Measurements from ENCODE around the gene COQ9. TPM values are rescaled to one million over a fixed set of nuclear protein-coding genes. Genes with fewer than 3 reads are reported as not detected.
A peak's percentile ranks its signal among the peaks of the same experiment; 100 is the strongest.

COQ9 gene
- total RNA-seq, 1 donor from 2014 or later, result 34.1 TPM

DNA sequence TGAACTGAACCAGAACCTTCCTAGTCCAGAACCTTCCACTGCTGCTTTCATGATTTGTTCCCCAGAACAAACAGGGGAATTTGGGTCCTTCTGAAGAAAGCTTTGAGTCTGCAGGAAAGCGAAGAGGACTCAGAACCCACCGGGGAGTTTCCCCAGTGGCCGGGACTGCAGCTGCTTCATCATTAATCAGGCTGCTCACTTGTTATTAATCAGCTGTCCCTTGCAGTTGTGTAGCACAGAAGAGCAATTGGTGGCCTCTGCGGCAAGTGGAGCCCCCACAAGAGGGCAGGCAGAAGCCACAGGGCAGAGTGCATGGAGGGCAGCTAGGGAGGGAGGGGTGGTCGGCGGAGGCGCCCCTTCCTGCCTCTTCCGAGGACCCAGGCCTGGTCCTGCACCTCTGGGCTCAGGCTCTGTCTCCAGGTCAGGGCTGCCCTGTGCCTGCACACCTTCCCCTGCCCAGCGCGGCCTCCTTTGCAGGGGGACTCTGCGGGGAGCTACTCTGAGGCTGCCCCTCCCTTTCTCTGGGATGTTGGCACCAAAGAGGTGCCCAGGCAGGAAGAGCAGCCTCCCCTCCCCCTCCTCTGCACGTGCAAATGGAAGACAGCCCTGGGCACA lies 35.8 kb upstream of the COQ9 start:
- intact Hi-C loops (cut with micrococcal nuclease), result loop anchor here (2.0 to 10.0 kb wide), 3 partner anchors 15 to 447 kb away; partner anchors contain the start of genes CETP and KATNB1
- H3K27me3 Mint-ChIP-seq, result no peaks in the 10 kb centered on the region
- no peak for ATAC-seq (ENCODE audit: low read depth)
- H3K9me3 Mint-ChIP-seq, result no peaks in the 10 kb centered on the region
- H3K4me3 Mint-ChIP-seq, result no peak overlapping the region
- ChIA-PET CTCF (no interaction called here), POLR2A (interaction anchor here (0.7 to 3.7 kb wide), 10 partner anchors 11 to 112 kb away, joined by 3 to 22 read pairs (median 5); no protein-coding TSS in a partner anchor)
- H3K4me1 Mint-ChIP-seq, result peaks cover 55% of the 10 kb centered on the region
- TF ChIP-seq, protein P1, sequence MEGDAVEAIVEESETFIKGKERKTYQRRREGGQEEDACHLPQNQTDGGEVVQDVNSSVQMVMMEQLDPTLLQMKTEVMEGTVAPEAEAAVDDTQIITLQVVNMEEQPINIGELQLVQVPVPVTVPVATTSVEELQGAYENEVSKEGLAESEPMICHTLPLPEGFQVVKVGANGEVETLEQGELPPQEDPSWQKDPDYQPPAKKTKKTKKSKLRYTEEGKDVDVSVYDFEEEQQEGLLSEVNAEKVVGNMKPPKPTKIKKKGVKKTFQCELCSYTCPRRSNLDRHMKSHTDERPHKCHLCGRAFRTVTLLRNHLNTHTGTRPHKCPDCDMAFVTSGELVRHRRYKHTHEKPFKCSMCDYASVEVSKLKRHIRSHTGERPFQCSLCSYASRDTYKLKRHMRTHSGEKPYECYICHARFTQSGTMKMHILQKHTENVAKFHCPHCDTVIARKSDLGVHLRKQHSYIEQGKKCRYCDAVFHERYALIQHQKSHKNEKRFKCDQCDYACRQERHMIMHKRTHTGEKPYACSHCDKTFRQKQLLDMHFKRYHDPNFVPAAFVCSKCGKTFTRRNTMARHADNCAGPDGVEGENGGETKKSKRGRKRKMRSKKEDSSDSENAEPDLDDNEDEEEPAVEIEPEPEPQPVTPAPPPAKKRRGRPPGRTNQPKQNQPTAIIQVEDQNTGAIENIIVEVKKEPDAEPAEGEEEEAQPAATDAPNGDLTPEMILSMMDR (IDR thresholded peaks at IDR 0.05), result no peak
- DNase-seq, result no peak
- H3K36me3 Mint-ChIP-seq (ENCODE audit: low read depth), result no peaks in the 10 kb centered on the region
- no peak overlapping the region for H3K27ac Mint-ChIP-seq

DNA sequence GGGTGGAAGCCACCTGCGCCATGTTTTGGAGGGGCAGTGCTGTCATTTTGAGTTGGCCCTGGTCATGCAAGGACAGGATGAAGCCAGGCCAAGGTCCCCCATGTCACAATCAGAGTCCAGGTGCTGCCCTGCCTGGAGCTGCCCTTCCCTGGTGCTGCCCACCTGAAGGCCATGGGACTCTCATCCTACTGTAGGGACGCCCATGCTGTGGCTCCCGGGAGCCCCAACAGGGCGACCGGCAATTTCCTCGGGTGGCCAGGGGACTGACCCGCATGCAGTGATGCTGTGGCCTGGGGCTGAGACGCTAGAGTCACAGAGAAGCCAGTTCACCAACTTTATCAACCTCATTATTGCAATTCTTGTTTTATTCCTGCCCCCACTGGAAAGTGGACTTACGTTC lies 34.7 kb upstream of the COQ9 start:
- H3K9me3 Mint-ChIP-seq, result no peaks in the 10 kb centered on the region
- ATAC-seq (ENCODE audit: low read depth), result no peak
- H3K4me3 Mint-ChIP-seq, result no peak overlapping the region
- DNase-seq, result no peak
- TF ChIP-seq, protein P1 (IDR thresholded peaks at IDR 0.05), result no peak
- intact Hi-C loops (cut with micrococcal nuclease), result loop anchor here (10.0 kb wide), 2 partner anchors 322 to 448 kb away; partner anchors contain the start of genes CETP and KATNB1
- H3K36me3 Mint-ChIP-seq (ENCODE audit: low read depth), result no peaks in the 10 kb centered on the region
- peak overlapping the region; percentile 81 for H3K27ac Mint-ChIP-seq
- ChIA-PET CTCF (interaction anchor here (0.5 to 1.7 kb wide), 4 partner anchors 24 to 111 kb away, joined by 3 to 15 read pairs (median 4); no protein-coding TSS in a partner anchor), POLR2A (interaction anchor here (1.1 to 3.7 kb wide), 8 partner anchors 12 to 113 kb away, joined by 8 to 22 read pairs (median 16); no protein-coding TSS in a partner anchor)
- peaks cover 64% of the 10 kb centered on the region for H3K4me1 Mint-ChIP-seq
- no peaks in the 10 kb centered on the region for H3K27me3 Mint-ChIP-seq

DNA sequence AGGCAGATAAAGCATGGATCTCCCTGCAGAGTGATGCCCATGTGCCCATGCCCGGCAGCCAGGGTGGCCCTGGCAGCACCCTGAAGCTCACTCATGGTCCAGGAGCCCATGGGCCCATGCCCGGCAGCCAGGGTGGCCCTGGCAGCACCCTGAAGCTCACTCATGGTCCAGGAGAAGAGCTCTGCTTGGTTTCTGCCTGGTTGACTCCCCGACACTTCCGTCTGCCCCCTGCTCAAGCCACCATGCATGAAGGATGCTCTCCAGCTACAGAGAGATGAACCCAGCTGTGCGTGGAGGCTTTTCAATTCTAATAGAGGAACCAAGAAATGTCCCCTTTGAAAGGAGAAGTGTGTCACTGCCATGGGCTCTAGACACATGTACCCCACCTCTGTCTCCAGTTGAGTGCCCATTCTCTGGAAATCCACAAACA lies 34.0 kb upstream of the COQ9 start:
- Mint-ChIP-seq H3K4me1 (peaks cover 68% of the 10 kb centered on the region), H3K36me3 (ENCODE audit: low read depth) (no peaks in the 10 kb centered on the region), H3K27me3 (no peaks in the 10 kb centered on the region), H3K9me3 (no peaks in the 10 kb centered on the region), H3K4me3 (peak overlapping the region; percentile 69), H3K27ac (peak overlapping the region; percentile 81)
- peak; percentile 52 for DNase-seq
- peak; percentile 89 for ATAC-seq (ENCODE audit: low read depth)
- TF ChIP-seq, protein P1 (IDR thresholded peaks at IDR 0.05), result no peak
- POLR2A ChIA-PET, result interaction anchor here (0.8 to 3.7 kb wide), 16 partner anchors 13 to 227 kb away, joined by 3 to 22 read pairs (median 8); partner anchors contain the start of genes CIAPIN1, COQ9, POLR2C and PSME3IP1
- intact Hi-C loops (cut with micrococcal nuclease), result loop anchor here (1.0 to 10.0 kb wide), 10 partner anchors 13 to 449 kb away; partner anchors contain the start of genes CCL22, CETP and KATNB1
- CTCF ChIA-PET, result interaction anchor here (0.6 to 1.7 kb wide), 7 partner anchors 25 to 235 kb away, joined by 3 to 15 read pairs (median 3); partner anchors contain the start of gene ARL2BP

DNA sequence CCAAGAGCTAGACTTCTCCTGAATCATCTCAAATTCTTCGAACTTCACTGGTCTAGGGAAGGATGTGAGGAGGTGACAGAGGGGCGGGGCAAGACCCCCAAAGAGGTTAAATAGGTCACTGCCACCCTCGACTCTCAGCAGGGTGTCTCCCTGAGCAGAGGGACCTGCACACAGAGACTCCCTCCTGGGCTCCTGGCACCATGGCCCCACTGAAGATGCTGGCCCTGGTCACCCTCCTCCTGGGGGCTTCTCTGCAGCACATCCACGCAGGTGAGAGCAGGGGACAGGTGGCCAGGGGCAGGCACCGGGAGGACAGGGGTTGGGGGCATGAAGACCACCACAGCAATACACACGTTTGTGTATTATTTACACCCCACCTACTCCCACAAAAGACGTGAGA lies 33.5 kb upstream of the COQ9 start:
- intact Hi-C loops (cut with micrococcal nuclease), result loop anchor here (1.0 to 10.0 kb wide), 10 partner anchors 13 to 449 kb away; partner anchors contain the start of genes CCL22, CETP and KATNB1
- H3K4me3 Mint-ChIP-seq, result peak overlapping the region; percentile 69
- no peaks in the 10 kb centered on the region for H3K36me3 Mint-ChIP-seq (ENCODE audit: low read depth)
- H3K9me3 Mint-ChIP-seq, result no peaks in the 10 kb centered on the region
- no peak for DNase-seq
- POLR2A ChIA-PET, result interaction anchor here (0.8 to 3.7 kb wide), 16 partner anchors 13 to 228 kb away, joined by 3 to 22 read pairs (median 8); partner anchors contain the start of genes CIAPIN1, COQ9, POLR2C and PSME3IP1
- H3K27ac Mint-ChIP-seq, result peak overlapping the region; percentile 81
- ATAC-seq (ENCODE audit: low read depth), result peak; percentile 28
- TF ChIP-seq, protein P1 (IDR thresholded peaks at IDR 0.05), result no peak
- peaks cover 71% of the 10 kb centered on the region for H3K4me1 Mint-ChIP-seq
- CTCF ChIA-PET, result interaction anchor here (0.6 to 1.7 kb wide), 6 partner anchors 26 to 234 kb away, joined by 3 to 15 read pairs (median 3); partner anchors contain the start of gene ARL2BP
- H3K27me3 Mint-ChIP-seq, result no peaks in the 10 kb centered on the region
